Stimulated activated naive CD8-positive, alpha-beta T cell treated with anti-CD3 and anti-CD28 coated beads, Interleukin-15, Interleukin-2, amounts not matched to agents 100 U/mL and 50 U/mL, for 24 hours (primary cell): ENCODE measurements around the gene CCDC69.
A peak's percentile ranks its signal among the peaks of the same experiment; 100 is the strongest.
"Not testable (repeated sequence)": the region's sequence is repeated elsewhere in the genome, so short reads cannot be mapped to it uniquely, and the experiment has no call there.

Experiments
- ATAC-seq: fragments of 150-1000 bp; cut with Tn5 transposase; one replicate; pipeline ENCODE4 v1.10.0; 2021
- DNase-seq: peaks from one replicate; pipeline ENCODE4 v3.0.0; 2021

CCDC69 gene

DNA sequence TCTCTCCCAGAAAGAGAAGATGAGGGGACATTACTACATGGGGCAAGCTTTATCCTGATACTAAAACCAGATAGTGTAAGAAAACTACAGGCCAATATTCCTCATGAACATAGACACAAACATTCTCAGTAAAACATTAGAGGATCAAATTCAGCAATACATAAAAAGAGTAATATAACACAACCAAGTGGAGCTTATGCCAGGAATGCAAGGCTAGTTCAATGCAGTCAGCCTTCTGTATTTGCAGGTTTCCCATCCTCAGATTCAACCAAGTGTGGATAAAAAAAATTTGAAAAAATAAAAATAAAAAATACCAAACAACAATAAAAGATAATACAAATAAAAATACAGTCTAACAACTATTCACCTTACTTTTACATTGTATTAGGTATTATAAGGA, 31.3 kb downstream of the CCDC69 start:
- ATAC-seq (no peak), DNase-seq (no peak)

DNA sequence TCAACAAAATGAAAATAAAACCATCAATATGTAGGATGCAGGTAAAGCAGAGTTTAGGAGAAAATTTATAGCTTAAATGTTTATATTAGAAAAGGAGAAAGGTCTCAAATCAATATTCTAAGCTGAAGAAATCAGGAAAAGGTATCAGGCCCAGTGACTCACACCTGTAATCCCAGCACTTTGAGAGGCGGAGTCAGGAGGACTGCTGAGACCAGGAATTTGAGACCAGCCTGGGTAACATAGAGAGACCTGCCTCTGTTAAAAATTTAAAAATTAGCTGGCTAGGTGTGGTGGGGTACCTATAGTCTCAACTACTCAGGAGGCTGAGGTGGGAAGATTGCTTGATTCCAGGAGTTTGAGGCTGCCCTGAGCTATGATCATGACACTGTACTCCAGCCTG, 32.2 kb downstream of the CCDC69 start:
- DNase-seq (no peak), ATAC-seq (no peak)

DNA sequence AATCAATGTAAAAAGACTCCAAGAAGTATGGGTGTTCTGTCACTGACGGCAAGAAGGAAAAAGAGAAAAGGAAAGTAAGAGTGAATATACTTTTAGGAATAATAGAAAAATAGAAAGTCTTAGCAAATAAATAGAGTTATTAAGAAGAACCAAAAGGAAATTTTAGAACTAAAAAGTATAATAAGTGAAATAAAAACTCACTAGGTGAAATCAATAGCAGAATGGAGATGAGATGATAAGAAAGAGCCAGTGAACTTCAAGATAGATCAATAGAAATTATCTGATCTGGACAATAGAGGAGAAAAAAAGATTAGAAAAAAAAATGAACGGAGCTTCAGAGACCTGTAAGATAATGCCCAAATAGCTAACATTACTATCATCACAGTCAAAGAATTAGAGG, 34.7 kb downstream of the CCDC69 start:
- DNase-seq: no peak

DNA sequence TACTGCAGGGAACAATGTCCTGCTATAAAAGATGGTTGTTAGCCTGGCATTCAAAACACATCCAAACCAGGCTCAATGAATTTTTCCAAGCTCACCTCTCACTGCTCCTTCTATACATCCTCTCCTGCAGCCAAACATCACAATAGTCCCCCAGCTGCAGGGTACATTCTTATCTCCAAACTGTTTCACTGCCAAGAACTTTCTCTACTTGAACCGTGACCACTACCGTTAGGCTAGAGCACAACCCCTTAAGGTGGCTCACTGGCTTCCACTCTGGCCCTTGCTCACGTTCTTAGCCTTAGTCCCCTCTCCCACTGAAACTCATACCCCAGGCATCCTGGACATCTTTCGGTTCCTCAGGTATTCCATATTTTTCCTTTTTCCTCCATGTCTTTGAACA, 37.4 kb downstream of the CCDC69 start:
- ATAC-seq (no peak), DNase-seq (no peak)

More for the DNA sequence above, 34.7 kb downstream of the CCDC69 start:
- no peak for ATAC-seq

- no peak for ATAC-seq
These were observed 37.8 kb downstream of the CCDC69 start for GRCh38 chr5:151186052-151186451.

GRCh38 chr5:151184316-151185042, 39.4 kb downstream of the CCDC69 start:
- no peak for DNase-seq
- ATAC-seq: no peak

More at GRCh38 chr5:151186052-151186451, 37.8 kb downstream of the CCDC69 start:
- no peak for DNase-seq

GRCh38 chr5:151183456-151184245, 40.2 kb downstream of the CCDC69 start:
- DNase-seq (no peak), ATAC-seq (no peak)

GRCh38 chr5:151182976-151183375, 40.9 kb downstream of the CCDC69 start:
- ATAC-seq (peak; percentile 7), DNase-seq (no peak)

DNA sequence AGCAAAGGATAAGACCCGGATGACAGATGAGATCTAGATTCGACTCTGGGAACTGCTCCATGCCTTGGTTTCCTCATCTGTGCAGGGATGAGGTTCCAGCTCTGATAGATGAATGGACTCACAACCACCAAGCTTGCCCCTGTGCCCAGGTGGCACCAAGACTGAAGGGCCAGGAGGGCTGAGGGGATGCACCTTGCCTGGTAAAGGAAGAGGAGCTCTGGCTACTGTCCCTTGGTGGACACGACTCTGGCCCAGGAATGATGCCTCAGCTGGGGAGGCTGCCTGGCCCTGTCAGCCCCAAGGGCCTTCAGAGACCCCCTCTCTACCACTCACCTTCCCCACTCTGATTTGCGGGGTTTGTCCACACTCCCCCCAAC, 41.4 kb downstream of the CCDC69 start:
- no peak for ATAC-seq
- no peak for DNase-seq

DNA sequence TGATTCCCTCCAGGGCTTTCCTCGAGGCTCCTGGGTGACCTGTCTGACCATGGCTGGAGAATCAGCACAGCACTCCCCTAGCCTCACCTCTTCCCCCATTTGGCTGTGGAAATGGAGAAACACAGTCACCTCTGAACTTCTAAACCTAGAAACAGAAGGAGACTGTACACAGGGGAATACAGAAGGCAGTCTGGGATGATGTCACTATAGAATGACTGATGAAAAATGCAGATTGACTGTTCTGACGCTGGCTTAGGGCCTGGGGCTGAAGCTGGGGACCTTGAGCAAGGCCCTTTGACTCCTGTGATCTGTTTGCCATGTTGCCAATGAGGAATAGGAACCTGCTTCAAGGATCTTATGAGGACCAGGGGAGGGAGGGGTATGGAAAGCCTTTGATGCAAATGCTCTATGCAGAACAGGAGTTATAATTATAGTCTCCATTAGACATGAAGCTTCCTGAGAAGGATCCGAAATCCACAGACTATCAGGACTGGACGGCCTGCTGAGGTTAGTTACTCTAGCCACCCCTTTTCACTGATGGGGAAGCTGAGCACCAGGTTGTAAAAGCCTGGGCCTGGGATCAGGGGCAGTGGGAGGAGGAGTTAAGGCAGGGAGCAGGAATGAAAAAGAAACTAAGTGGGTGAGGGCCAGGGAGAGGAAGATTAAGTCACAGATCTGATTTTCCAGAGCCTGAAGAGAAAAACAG, 41.9 kb downstream of the CCDC69 start:
- no peak for DNase-seq
- ATAC-seq: no peak

DNA sequence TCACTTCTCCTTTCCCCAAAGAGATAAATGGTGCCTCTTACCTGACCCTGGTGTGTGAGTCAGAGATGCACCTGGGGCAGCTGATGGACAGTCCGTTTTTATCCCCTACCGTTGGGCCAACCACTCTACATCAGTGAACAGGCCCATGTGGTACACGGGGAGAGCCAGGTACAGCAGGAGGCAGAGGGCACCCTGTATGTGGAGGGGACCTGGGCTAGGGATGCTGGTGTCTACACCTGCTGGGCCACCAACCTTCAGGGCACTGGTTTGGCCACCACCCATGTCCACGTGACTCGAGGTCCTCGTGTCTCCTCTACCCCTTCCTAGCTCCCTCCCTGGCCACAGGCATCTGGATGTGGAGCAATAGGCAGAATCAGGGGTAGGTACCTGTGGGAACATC, 43.6 kb downstream of the CCDC69 start:
- ATAC-seq (peak; percentile 33), DNase-seq (no peak)

DNA sequence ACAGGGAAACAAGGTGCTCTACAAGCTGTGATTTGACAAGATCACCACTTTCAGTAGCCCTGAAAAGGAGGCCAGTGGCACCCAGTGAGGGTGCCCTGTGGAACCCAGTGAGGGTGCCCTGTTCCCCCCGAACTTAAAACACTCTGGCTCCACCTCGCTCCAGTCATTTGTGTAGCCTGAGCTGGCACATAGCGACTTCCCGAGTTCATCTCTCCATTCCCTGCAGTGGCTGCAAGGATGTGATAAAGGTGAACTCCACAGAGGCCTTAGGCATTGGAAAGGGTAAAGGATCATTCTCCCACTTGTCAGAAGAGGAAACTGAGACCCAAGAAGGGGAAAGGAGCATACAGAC, 44.4 kb downstream of the CCDC69 start:
- ATAC-seq (no peak), DNase-seq (no peak)

- ATAC-seq (no peak), DNase-seq (no peak)
These were observed 45.0 kb downstream of the CCDC69 start for GRCh38 chr5:151178777-151179488.

DNA sequence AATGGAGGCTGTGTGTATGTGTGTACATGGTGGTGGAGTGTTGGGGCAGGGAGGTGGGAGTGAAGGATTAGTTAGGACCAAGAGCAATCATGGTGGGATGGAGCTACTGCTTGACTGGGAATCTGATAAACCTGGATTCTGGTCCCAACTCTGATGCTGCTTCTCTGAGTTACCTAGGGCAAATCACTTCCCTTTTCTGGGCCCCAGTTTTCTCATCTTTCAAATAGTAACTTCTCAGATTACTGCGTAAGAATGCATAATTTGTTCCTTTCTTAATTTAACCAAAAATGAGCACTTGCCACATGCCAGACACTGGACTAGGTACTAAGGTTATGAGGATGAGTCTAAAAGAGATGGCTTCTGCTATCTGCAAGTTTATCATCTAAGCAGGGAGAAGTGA, 45.5 kb downstream of the CCDC69 start:
- ATAC-seq (no peak), DNase-seq (no peak)

DNA sequence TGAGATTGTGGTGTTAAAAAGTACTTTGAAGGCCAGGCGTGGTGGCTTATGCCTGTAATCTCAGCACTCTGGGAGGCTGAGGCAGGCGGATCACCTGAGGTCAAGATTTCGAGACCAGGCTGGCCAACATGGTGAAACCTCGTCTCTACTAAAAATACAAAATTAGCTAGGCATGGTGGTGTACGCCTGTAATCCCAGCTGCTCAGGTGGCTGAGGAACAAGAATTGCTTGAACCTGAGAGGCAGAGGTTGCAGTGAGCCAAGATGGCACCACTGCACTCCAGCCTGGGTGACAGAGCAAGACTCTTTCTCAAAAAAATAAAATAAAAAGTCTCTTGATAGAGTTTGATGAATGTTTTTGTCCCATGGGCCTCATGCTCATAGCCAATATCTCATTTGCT, 47.6 kb downstream of the CCDC69 start:
- ATAC-seq, DNase-seq: not testable (repeated sequence)

- ATAC-seq (no peak), DNase-seq (no peak)
These were observed 49.2 kb downstream of the CCDC69 start for GRCh38 chr5:151174612-151175101.

DNA sequence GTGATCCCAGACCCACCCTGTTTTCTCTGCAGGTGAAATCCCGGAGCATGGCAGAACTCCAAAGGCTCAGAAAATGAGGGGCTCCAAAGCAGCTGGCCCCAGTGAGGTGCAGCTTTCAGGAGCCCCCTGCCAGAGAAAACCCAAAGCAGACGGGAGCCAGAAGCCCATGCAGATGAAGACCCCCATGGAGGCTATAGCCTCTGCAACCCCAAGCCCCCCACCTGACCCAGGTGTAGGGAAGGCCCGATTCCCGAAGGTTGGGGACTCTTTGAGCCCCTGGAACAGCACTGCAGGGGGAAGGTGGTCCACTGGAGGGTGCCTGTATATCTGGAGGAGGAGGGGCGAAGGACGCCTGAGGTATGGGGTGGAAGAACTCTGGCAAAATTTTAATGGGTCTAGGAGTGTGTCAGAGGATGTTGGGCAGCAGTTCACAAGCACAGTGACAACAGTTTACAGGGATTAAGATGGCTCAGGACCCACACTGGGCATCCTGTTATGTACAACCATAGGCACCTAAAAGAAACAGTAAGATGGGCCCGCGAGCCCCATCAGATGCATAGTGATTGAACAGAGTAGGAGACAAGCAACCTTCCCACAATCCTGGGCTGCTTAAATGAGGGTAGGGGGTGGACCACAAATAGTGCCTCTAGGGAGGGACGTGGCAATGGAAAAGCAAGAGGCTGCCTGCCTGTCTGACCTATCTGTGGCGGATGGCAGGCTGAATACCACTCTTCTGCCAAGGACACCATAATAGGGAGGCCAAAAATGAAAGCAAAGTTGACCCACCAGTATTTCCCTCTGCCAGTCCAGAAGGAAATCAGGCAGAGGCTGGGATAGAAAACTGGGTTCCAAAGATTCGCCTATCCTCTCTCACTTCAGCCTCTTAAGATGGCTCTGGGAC, 49.9 kb downstream of the CCDC69 start:
- no peak for ATAC-seq
- DNase-seq: no peak

DNA sequence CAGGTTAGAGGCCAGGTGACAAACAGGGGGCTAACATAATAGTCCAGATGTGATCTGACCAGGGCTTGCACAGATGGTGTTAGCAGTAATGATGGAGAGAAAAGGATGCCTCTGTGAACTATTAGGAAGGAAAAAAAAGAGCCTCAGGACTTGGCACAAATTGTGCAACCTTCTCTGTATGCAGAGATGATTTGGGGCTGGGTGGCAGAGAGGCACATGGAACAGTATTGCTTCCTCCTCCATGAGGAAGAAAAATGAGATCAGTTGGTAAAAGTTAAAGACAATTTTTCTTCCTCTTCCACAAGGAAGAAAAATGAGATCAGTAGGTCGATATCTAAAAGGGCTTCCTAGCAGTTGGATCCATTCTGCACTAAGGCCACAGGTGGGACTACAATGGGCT, 52.4 kb downstream of the CCDC69 start:
- ATAC-seq (no peak), DNase-seq (no peak)

- DNase-seq: no peak
These were observed 55.1 kb downstream of the CCDC69 start for GRCh38 chr5:151168602-151169344.

DNA sequence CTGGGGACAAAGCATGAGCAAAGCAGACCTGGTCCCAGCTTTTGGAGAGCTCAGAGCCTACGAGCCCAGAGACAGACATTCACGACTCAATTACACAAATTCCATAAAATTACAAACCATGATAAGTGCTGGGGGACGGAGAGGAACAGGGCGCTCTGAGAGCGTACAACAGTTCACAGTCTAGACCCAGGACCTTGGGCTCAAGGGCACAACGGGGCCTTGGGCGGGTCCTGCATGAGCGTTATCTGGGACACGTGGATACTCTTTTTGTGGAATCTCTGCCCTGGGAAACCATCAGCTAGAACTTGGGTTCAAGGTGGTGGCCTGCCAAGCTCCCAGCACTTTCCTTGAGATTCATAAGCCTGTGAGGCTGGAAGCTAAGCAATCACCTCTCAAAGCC, 56.9 kb downstream of the CCDC69 start:
- ATAC-seq (no peak), DNase-seq (no peak)

More at GRCh38 chr5:151168602-151169344, 55.1 kb downstream of the CCDC69 start:
- no peak for ATAC-seq
